GM21825 (cell line): Measurements from ENCODE around the gene TSC22D4.
"Not testable (repeated sequence)": the region's sequence is repeated elsewhere in the genome, so short reads cannot be mapped to it uniquely, and the experiment has no call there.

ENCODE experiments used
- ATAC-seq: cut with Tn5 transposase; IDR thresholded peaks from one replicate; pipeline ENCODE4 v1.9.1; 2021; ENCODE audit warnings: mild to moderate bottlenecking, moderate library complexity; ENCODE audit not compliant: unreplicated experiment

Gene TSC22D4

GRCh38 chr7:100478958-100479660 is at the start of gene TSC22D4:
TSC22D4 (minus strand) TSS chr7:100479214; CDS start chr7:100478038, 1,176 bp downstream.
- peak; percentile 61 for ATAC-seq

- ATAC-seq: not testable (repeated sequence)
Observed at GRCh38 chr7:100528108-100528866, 49.3 kb upstream of the TSC22D4 start.

DNA sequence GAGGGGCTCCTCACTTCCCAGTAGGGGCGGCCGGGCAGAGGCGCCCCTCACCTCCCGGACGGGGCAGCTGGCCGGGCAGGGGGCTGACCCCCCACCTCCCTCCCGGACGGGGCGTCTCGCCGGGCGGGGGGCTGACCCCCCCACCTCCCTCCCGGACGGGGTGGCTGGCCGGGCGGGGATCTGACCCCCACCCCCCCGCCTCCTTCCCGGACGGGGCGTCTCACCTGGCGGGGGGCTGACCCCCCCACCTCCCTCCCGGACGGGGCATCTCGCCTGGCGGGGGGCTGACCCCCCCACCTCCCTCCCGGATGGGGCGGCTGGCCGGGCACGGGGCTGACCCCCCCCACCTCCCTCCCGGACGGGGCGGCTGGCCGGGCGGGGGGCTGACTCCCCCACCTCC is 44.2 kb upstream of the TSC22D4 start:
- ATAC-seq: not testable (repeated sequence)

DNA sequence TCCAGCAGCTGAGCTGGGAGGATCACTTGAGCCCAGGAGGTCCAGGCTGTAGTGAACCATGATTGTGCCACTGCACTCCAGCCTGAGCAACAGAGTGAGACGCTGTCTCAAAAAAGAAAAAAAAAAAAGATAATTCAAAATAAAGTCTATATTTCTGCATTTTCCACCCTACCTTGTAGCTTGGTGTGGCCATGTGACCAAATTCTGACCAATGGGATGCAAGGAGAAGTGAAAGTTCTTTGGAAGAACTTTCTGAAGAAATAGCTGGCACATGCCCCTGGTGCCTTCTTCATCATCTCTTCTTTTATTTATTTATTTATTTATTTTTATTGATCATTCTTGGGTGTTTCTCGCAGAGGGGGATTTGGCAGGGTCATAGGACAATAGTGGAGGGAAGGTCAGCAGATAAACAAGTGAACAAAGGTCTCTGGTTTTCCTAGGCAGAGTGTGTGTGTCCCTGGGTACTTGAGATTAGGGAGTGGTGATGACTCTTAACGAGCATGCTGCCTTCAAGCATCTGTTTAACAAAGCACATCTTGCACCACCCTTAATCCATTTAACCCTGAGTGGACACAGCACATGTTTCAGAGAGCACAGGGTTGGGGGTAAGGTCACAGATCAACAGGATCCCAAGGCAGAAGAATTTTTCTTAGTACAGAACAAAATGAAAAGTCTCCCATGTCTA is 43.0 kb upstream of the TSC22D4 start:
- not testable (repeated sequence) for ATAC-seq

- no peak for ATAC-seq
Observed at GRCh38 chr7:100521076-100521475, 42.1 kb upstream of the TSC22D4 start.

- ATAC-seq: no peak
Observed at GRCh38 chr7:100520138-100520537, 41.1 kb upstream of the TSC22D4 start.

GRCh38 chr7:100519580-100519979 is 40.6 kb upstream of the TSC22D4 start:
- ATAC-seq: no peak

DNA sequence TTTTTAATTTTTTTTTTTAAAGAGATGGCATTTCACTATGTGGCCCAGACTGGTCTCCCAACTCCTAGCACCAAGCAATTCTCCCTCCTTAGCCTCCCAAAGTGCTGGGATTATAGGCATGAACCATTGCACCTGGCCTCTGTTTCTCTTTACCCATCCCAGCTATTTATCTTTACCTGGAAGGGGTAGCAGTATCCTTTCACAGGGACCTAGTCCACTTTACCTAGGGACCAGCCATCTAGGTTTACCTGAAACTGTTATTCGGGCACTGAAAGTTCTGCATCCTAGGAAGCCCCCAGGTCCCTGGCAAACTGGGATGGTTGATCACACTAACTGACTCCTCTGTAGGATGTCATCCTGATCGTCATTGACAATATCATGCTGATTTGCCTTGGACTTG is 38.3 kb upstream of the TSC22D4 start:
- no peak for ATAC-seq

GRCh38 chr7:100516135-100516812 is 37.3 kb upstream of the TSC22D4 start:
- no peak for ATAC-seq

DNA sequence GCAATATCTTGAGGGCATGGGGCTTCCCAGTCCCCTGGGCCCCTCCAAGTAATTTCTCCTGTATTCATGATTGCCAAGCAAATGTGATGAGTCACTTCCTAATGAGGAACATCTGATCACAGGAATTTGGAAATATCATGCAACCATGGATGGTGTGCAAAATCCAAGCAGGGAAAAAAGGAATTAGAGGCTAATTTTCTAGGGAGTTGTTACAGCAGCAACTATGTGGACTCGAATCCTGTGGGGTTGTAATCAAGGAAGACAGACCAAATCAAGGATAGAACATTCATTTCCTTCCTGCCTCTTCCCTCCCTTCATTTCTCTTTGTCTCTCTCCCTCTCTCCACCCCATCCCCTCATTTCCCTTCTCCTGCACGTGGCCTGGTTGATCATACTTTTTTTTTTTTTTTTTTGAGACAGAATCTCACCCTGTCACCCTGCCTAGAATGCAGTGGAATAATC is 36.1 kb upstream of the TSC22D4 start:
- no peak for ATAC-seq

DNA sequence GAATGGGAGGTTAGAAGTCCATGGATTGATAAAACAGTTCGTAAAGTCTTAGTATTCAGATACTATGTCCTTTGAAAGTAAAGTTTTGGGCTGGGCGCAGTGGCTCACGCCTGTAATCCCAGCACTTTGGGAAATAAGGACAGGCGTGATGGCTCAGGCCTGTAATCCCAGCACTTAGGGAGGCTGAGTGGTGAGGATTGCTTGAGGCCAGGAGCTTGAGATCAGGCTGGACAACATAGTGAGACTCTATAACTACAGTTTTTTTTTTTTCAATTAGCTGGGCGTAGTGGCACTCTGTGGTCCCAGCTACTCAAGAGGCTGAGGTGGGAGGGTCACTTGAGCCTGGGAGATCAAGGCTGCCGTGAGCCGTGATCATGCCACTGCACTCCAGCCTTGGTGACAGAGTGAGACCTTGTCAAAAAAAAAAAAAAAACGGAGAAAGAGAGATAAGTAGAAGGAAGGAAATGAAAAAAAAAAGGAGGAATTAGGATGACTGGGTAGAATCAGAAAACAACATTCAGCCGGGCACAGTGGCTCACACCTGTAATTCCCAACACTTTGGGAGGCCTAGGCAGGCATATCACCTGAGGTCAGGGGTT is 34.3 kb upstream of the TSC22D4 start:
- ATAC-seq: no peak

- ATAC-seq: no peak
Observed at GRCh38 chr7:100510437-100511239, 31.6 kb upstream of the TSC22D4 start.

DNA sequence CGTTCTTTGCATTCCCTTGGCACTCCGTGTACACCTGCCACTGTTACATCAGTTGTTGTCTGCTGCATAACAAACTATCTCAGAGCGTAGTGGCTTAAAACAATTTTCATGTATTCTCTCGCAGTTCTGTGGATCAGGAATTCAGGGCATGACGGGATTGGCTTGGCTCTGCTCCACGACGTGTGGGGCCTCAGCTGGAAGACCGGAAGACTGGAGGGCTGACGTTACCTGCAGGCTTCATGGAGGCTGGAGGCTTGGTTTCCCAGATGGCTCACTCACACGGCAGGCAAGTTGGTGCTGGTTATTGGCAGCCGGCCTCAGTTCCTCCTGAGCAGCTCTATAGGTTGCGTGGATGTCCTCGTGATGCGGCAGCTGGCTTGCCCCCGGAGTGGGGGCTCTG is 30.2 kb upstream of the TSC22D4 start:
- no peak for ATAC-seq

DNA sequence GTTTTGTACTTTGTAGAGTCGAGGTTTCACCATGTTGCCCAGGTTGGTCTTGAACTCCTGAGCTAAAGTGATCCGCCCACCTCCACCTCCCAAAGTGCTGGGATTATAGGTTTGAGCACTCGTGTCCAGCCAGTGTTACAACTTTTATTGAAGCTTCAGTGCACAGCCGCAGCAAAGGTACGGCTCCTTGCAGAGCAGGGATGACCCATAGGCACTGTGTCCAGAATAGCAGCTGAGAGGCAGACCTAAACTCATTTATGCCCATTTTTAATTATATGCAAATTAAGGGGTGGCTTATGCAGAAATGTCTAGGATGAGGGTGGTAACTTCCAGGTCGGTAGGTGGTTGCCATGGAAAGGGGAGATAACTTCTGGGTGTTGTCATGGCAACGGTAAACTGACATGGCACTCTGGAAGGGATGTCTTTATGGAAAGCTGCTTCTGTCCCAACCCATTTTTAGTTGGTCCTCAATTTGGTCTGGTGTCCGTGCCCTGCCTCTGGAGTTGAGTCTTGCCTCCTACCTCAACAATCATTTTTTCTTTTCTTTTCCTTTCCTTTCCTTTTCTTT is 27.4 kb upstream of the TSC22D4 start:
- no peak for ATAC-seq

DNA sequence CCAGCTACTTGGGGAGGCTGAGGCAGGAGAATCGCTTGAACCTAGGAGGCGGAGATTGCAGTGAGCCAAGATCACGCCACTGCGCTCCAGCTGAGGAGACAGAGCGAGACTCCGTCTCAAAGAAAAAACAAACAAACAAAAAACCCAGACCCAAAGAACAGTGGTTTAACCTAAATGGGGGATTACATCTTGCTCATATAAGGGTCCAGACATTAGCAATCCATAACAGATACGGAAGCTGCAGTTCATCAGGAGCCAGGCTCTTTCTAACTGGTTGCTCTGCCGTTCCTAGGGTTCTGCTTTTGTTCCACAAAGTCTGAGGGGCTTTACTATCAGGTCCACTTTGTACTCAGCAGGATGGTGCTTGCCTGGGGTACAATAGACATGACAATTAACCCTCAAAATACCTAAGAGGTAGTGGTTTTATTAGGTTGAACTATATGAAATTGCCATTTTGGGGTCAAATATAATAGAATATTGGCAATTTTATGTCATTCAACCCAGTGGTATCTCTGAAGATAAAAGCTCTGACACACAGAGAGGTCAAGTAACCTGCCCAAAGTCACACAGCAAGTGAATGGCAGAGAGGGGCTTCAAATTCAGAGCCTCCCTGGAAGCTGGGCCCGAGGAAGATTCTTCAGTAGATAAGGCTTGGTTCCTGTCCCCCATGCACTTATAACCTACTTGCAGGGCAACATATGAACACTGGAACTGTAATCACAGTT is 26.0 kb upstream of the TSC22D4 start:
- no peak for ATAC-seq

- not testable (repeated sequence) for ATAC-seq
Observed at GRCh38 chr7:100504031-100504430, 25.0 kb upstream of the TSC22D4 start.

GRCh38 chr7:100500743-100501142 is 21.7 kb upstream of the TSC22D4 start:
- ATAC-seq: not testable (repeated sequence)

DNA sequence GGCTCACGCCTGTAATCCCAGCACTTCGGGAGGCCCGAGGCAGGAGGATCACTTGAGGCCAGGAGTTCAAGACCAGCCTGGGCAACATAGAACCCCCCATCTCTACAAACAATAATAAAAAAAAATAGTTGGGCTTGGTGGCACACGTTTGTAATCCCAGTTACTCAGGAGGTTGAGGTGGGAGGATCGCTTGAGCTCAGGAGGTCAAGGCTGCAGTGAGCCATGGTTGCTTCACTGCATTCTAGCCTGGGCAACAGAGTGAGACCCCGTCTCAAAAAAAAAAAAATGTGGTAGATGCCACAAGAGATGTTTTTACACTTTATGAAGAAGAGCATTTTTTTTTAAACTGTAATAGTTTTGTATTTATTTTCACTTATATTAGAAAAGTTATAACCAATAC is 17.5 kb upstream of the TSC22D4 start:
- ATAC-seq: no peak
